DMS153 (cell line): ENCODE measurements around the gene BSG.
"Not testable (repeated sequence)": the region's sequence is repeated elsewhere in the genome, so short reads cannot be mapped to it uniquely, and the experiment has no call there.

Experiments used
- DNase-seq: peaks from one replicate; lab custom pipeline; 2025; lab: John Stamatoyannopoulos, UW

BSG gene

DNA sequence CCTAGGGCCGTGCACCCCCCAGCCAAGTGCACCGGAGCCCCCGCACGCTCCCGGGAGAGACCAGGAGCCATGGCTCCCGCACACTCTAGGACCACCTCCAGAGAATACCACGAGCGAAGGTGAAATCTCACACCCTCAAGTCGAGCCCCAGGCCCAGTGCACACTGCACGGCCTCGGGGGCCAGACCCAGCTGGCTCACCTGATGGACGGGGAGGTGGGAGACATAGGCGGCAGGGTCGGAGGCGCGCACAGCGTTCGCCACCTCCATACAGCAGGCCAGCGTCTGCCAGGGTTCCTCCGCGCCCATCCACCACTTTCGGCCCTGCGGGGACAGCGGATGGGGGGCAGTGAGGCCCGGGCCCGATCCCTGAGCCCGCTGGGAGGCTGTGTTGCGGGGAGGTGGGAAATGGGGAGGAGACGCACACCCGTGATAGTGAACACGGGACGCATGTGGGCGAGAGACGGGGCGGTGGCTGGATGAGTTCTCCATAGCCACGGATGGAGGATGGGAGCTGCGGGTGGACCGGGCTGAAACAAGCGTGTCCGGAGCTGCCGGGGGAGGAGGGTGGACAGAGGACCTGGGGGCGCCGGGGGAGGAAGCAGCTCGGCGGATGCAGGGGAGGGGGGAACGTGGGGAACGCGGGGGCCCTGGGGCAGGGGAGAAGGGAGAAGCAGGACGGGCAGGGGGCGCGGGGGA lies 47.9 kb downstream of the BSG start:
- DNase-seq = no peak

DNA sequence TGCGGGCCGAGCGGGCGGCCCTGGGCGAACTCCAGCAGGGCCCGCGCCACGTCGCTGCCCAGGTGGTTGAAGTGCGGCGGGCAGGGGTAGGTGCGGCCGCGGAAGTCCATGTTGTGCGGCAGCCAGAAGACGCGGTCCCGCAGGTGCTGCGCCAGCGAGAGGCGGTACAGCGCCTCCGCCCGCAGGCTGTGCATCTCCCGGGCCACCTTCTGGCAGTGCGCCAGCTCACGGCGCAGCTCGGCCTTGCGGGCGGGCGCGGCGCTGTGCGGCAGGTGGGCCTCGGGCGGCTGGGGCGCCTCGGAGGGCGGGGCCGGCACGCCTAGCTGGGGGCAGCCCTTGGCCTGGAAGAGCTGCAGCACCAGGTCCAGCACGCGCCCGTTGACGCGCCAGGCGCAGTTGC lies 48.8 kb downstream of the BSG start:
- DNase-seq = not testable (repeated sequence)

DNA sequence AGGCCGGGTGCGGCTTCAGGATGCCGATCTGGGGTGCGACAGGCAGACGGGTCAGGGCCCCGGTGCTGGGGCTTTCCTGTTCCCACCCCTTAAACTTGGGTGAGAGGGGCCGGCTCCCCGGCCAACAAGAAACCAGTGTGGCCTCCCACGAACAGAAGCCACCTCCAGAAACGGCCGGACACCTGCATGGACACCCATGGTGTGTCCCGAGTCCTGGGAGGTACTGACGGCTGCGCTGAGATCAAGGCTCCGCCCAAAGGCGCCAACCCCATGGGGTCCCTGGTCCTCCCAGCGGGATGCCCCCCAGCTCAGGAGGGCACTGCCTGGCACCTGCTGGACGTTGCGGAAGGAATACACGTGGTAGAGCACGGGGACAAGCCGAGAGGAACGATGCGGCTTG lies 49.4 kb downstream of the BSG start:
- no peak for DNase-seq

DNA sequence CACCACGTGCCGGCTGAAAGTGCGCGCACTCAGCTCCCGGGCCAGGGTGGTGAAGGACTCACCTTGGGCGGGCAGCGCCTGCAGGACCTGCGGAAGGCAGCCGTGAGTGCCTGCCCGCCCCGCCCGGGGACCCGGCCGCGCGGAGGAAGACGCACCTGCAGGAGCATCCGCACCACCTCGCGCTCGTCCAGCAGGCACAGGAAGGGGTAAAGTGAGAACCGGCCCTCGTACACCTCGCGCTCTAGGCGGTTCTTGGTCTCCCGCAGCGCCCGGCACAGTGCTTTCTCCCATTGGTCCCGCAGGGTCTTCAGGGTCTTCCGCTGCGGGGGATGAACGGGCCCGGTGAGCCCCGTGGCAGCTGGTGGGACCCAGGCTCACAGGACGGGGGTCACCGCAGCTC lies 50.3 kb downstream of the BSG start:
- DNase-seq = no peak

DNA sequence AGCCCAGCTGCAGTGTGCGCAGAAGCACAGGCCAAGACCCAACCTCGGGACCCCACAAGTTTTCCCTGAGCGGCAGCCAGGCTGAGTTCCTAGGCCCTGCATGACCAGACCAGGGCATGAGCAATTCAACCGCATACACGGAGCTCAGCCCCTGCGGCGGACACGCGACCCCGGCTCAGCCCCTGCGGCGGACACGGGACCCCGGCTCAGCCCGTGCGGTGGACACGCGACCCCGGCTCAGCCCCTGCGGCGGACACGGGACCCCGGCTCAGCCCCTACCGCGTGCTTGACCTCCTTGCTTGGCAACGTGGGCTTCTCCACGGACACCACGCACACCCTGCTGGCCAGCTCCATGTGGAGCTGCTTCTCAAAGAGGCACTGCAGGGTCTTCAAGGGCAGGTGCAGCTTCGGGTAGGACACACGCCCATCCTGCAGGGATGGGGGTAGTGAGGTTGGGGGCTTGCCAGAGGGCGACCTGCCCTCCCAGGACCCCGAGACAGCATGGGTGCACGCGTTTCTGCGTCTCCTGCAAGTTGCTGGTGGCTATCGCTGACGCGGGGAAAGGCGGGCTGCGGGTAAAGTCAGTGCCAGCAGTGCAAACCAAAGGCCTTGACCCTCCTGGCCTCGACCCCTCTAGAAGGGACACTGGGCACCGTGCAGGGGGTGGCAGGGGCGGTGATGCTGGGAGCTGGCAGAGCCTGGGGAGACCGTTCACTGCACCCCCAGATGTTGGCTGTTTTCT lies 51.0 kb downstream of the BSG start:
- DNase-seq = no peak

DNA sequence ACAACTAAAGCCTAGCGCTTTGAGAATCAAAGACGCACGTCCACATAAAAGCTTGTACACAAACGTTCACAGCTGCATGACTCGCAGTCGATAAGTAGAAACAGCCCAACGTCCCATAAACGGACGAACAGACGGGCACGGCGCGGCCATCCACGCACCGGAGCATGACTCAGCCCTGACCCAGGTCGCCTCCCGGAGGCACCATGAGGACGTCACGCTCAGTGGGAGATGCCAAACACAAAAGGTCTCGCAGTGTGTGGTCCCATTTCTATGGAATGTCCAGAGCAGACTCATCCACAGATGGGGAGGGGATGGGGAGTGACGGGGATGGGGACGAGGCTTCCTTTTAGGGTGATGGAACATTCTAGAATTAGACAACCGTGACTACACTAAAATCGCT lies 51.6 kb downstream of the BSG start:
- no peak for DNase-seq

DNA sequence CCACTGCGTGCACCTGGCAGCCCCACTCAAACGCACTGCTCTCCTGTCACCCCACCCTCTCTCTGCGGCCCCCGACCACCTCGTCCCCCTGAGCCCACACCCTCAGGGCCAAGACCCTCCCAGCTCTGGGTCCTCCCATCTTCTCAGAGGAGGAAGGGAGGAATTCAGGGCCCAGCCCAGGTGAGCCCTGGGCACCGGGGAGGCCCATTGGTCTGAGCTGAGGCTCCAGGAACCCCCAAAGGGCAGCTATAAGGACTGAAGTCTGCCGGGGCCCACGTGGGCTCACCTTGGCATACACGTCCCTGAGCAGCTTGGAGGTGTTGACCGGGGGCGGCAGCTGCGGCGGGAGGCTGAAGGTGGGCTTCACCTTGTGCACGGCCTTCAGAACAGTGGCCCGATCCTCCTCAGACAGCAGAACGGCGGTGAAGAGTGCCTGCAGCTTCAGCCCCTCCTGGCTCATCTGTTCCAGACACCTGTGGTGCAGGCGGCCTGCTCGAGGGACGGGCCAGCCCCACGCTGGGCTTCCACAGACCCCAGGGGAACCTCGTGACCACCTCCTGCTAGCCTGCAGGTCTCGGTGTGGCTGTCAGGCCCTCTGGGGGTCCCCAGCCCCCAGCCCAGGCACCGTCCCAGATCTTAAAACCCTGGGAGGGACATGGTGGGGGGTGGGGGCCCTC lies 52.2 kb downstream of the BSG start:
- DNase-seq = no peak

DNA sequence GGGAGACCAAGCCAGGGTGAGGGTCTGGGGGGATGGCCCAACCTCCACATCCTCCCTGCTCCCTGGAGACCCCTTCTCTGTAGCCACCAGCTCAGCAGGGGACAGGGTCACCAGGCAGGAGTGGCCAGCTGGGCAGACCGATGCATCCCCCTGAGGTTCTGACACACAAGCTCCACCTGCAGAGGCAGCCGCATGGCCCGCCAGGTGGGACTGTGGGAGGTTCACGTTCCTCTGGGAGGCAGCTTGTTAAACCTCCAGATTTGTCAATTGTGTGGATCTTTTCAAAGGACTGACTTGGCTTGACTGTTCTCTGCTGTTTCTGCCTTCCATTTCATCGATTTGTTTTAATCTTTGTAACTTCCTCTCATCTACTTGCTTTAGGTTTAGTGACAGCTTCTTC lies 52.9 kb downstream of the BSG start:
- DNase-seq = no peak

DNA sequence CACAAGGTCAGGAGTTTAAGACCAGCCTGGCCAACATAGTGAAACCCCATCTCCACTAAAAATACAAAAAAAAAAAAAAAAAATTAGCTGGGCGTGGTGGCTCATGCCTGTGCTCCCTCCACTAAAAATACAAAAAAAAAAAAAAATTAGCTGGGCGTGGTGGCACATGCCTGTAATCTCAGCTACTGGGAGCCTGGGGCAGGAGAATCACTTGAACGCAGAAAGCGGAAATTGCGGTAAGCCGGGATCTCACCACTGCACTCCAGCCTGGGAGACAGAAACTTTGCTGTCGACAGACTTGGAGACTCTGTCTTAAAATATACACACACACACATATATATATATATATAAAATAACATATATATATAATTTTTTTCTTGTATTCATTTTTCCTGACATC lies 54.2 kb downstream of the BSG start:
- DNase-seq = not testable (repeated sequence)

DNA sequence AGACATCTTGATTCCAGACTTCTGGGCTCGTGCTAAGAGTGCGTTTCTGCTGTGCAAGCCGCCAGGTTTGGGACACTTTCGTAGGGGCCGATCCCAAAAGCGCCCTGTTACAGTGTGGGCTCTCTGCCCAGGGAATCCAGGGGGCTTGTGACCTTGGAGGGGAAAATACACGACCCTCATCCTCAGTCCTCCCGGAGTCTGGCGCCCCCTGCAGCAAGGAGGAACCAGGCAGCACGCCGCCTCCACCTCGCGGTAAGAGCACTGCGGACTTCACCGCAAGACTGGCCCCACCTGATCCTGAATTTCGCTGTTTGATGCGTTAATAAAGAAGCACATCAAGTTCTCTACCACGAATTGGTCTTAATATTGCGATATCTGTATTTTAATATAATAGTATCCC lies 55.8 kb downstream of the BSG start:
- DNase-seq = no peak

DNA sequence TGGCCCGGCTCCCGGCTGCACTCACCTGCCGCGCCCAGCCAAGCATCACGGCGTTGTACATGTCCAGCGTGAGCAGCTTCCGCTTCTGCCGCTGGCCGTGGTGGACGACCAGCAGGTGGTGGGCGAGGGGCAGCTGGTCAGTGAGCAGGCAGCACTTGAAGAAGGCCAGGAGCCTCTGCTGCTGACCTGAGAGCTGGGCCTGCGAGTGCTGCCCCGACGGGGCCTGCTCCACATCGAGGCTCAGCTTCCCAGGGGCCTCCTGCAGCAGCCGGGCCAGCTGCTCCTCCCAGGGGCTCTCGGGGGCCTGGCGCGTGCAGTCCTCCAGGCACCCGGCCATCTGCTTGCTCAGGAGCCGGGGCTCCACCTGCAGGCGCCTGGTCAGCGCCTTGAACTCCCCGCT lies 57.1 kb downstream of the BSG start:
- DNase-seq = not testable (repeated sequence)

DNA sequence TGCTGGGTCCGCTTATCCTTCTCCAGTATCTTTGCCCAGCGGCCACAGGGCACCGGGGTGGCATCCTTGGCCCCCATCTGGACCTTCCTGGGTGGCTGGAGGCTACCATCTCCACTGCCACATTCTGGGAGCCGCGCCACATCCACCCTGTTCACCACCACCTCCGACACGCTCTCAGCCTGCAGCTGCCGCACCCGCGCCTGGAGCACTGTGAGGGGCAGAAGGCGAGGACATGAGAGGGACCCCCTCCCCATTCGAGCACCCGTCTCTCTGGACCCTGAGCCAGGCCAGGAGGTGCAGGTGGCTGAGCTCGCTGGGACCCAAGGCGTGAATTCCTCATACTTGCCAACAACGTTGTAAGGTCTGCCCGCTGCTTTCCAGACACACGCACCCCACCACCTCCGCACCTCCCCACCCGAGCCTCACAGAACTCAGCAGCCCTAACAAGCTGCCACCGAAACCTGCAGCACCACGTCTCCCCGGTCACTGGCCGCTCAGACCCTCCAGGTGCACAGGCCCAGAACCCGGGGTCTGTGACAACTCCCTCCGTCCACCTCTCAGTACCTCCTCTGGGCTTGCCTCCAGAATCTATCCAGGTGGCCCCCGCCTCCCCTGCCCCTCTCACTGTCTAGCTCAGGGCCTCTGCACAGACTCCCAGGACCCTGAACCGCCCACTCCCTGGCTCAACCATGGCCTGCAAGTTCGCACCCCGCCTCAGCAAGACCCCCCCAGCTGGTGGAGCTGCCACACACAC lies 57.7 kb downstream of the BSG start:
- no peak for DNase-seq

DNA sequence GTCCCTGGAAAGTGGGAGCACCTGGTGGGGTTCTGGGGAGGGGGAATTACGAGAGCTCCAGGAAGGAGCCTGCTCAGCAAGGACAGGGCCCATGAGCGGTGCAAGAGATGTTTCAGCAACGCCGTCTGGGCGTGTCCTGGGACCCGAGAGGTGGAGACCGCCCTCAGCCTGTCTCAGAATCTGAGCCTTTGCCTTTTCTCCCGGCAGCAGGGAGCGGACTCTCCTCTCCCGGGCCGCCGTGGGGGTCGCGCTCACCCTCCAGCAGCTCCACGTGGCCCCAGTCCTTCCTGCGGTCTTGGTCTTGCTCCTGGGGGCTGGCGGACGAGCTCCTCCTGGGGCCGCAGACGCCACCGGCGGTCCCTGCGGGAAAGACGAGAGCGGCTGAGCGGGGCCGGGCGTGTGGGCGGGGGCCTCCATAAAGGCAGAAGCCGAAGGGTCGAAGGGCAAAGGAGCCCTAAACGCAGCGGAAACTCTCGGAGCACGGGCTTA lies 60.2 kb downstream of the BSG start:
- no peak for DNase-seq
